ENCODE measurements around the gene B3GALNT1. TPM values are rescaled to one million over a fixed set of nuclear protein-coding genes. Genes with fewer than 3 reads are reported as not detected.

B3GALNT1 gene
- total RNA-seq, result 3.3 TPM in 2 replicates

- peak within 1 kb of the TSS; percentile 1 for H3K27ac Mint-ChIP-seq
- H3K9me3 Mint-ChIP-seq, result peaks cover 5% of the 10 kb centered on the region
- H3K27me3 Mint-ChIP-seq, result peaks cover 20% of the 10 kb centered on the region
- H3K4me1 Mint-ChIP-seq, result peaks cover 15% of the 10 kb centered on the region
- intact Hi-C loops (cut with micrococcal nuclease), result no loop called here
- DNase-seq, result peak; percentile 79
- peak within 1 kb of the TSS; percentile 85 for H3K4me3 Mint-ChIP-seq
- H3K36me3 Mint-ChIP-seq (ENCODE audit: low read depth), result peaks cover 1% of the 10 kb centered on the region
These were observed at the start of gene B3GALNT1 for GRCh38 chr3:161104561-161105551. B3GALNT1 (minus strand) TSS chr3:161105349; CDS start chr3:161086754, 18,595 bp downstream.

- DNase-seq, result no peak
- H3K4me3 Mint-ChIP-seq, result no peak overlapping the region
- no peak overlapping the region for H3K27ac Mint-ChIP-seq
- H3K4me1 Mint-ChIP-seq, result no peaks in the 10 kb centered on the region
- intact Hi-C loops (cut with micrococcal nuclease), result no loop called here
- peaks cover 2% of the 10 kb centered on the region for H3K9me3 Mint-ChIP-seq
- peaks cover 12% of the 10 kb centered on the region for H3K27me3 Mint-ChIP-seq
- H3K36me3 Mint-ChIP-seq (ENCODE audit: low read depth), result no peaks in the 10 kb centered on the region
These were observed 48.3 kb upstream of the B3GALNT1 start for GRCh38 chr3:161153480-161153879.

GRCh38 chr3:161150001-161150525, 44.9 kb upstream of the B3GALNT1 start:
- no peak for DNase-seq
- Mint-ChIP-seq H3K36me3 (ENCODE audit: low read depth) (no peaks in the 10 kb centered on the region), H3K27me3 (peaks cover 10% of the 10 kb centered on the region), H3K27ac (no peak overlapping the region), H3K9me3 (peaks cover 10% of the 10 kb centered on the region), H3K4me1 (no peaks in the 10 kb centered on the region), H3K4me3 (no peak overlapping the region)
- intact Hi-C loops (cut with micrococcal nuclease), result no loop called here

- Mint-ChIP-seq H3K4me3 (no peak overlapping the region), H3K27ac (no peak overlapping the region), H3K36me3 (ENCODE audit: low read depth) (no peaks in the 10 kb centered on the region), H3K9me3 (peaks cover 10% of the 10 kb centered on the region), H3K27me3 (peaks cover 10% of the 10 kb centered on the region), H3K4me1 (no peaks in the 10 kb centered on the region)
- intact Hi-C loops (cut with micrococcal nuclease), result no loop called here
- DNase-seq, result no peak
These were observed 44.4 kb upstream of the B3GALNT1 start for GRCh38 chr3:161149529-161149928.

- intact Hi-C loops (cut with micrococcal nuclease), result no loop called here
These were observed 43.8 kb upstream of the B3GALNT1 start for GRCh38 chr3:161148832-161149475.

GRCh38 chr3:161142486-161142885, 37.3 kb upstream of the B3GALNT1 start:
- intact Hi-C loops (cut with micrococcal nuclease), result no loop called here

More at GRCh38 chr3:161148832-161149475, 43.8 kb upstream of the B3GALNT1 start:
- H3K27ac Mint-ChIP-seq, result no peak overlapping the region
- peaks cover 5% of the 10 kb centered on the region for H3K27me3 Mint-ChIP-seq
- H3K9me3 Mint-ChIP-seq, result peaks cover 10% of the 10 kb centered on the region
- no peaks in the 10 kb centered on the region for H3K36me3 Mint-ChIP-seq (ENCODE audit: low read depth)
- H3K4me1 Mint-ChIP-seq, result no peaks in the 10 kb centered on the region
- H3K4me3 Mint-ChIP-seq, result no peak overlapping the region
- DNase-seq, result no peak

GRCh38 chr3:161139686-161140085, 34.5 kb upstream of the B3GALNT1 start:
- no peaks in the 10 kb centered on the region for H3K27me3 Mint-ChIP-seq
- no peak overlapping the region for H3K4me3 Mint-ChIP-seq
- H3K36me3 Mint-ChIP-seq (ENCODE audit: low read depth), result no peaks in the 10 kb centered on the region
- DNase-seq, result no peak
- intact Hi-C loops (cut with micrococcal nuclease), result no loop called here
- H3K27ac Mint-ChIP-seq, result no peak overlapping the region
- H3K9me3 Mint-ChIP-seq, result peaks cover 3% of the 10 kb centered on the region
- H3K4me1 Mint-ChIP-seq, result no peaks in the 10 kb centered on the region

More at GRCh38 chr3:161142486-161142885, 37.3 kb upstream of the B3GALNT1 start:
- H3K36me3 Mint-ChIP-seq (ENCODE audit: low read depth), result no peaks in the 10 kb centered on the region
- no peak overlapping the region for H3K27ac Mint-ChIP-seq
- no peaks in the 10 kb centered on the region for H3K4me1 Mint-ChIP-seq
- H3K4me3 Mint-ChIP-seq, result no peak overlapping the region
- H3K9me3 Mint-ChIP-seq, result peaks cover 8% of the 10 kb centered on the region
- no peak for DNase-seq
- H3K27me3 Mint-ChIP-seq, result no peaks in the 10 kb centered on the region

GRCh38 chr3:161137260-161137659, 32.1 kb upstream of the B3GALNT1 start:
- Mint-ChIP-seq H3K9me3 (peaks cover 3% of the 10 kb centered on the region), H3K27me3 (no peaks in the 10 kb centered on the region), H3K36me3 (ENCODE audit: low read depth) (no peaks in the 10 kb centered on the region), H3K4me3 (no peak overlapping the region), H3K4me1 (no peaks in the 10 kb centered on the region), H3K27ac (no peak overlapping the region)
- no peak for DNase-seq
- intact Hi-C loops (cut with micrococcal nuclease), result no loop called here

GRCh38 chr3:161132391-161132790, 27.2 kb upstream of the B3GALNT1 start:
- Mint-ChIP-seq H3K4me3 (no peak overlapping the region), H3K27ac (no peak overlapping the region), H3K9me3 (no peaks in the 10 kb centered on the region), H3K4me1 (no peaks in the 10 kb centered on the region), H3K36me3 (ENCODE audit: low read depth) (no peaks in the 10 kb centered on the region), H3K27me3 (peaks cover 3% of the 10 kb centered on the region)
- intact Hi-C loops (cut with micrococcal nuclease), result no loop called here
- DNase-seq, result no peak

GRCh38 chr3:161126495-161126894, 21.3 kb upstream of the B3GALNT1 start:
- Mint-ChIP-seq H3K27me3 (peaks cover 3% of the 10 kb centered on the region), H3K4me3 (no peak overlapping the region), H3K4me1 (no peaks in the 10 kb centered on the region), H3K9me3 (peaks cover 8% of the 10 kb centered on the region), H3K27ac (no peak overlapping the region), H3K36me3 (ENCODE audit: low read depth) (no peaks in the 10 kb centered on the region)
- DNase-seq, result no peak
- intact Hi-C loops (cut with micrococcal nuclease), result no loop called here

GRCh38 chr3:161117646-161118045, 12.5 kb upstream of the B3GALNT1 start:
- Mint-ChIP-seq H3K9me3 (peaks cover 32% of the 10 kb centered on the region), H3K36me3 (ENCODE audit: low read depth) (peaks cover 2% of the 10 kb centered on the region), H3K4me3 (no peak overlapping the region), H3K27me3 (peaks cover 4% of the 10 kb centered on the region), H3K4me1 (no peaks in the 10 kb centered on the region), H3K27ac (no peak overlapping the region)
- DNase-seq, result no peak
- intact Hi-C loops (cut with micrococcal nuclease), result no loop called here

- peaks cover 5% of the 10 kb centered on the region for H3K9me3 Mint-ChIP-seq
- no peak overlapping the region for H3K4me3 Mint-ChIP-seq
- H3K4me1 Mint-ChIP-seq, result peaks cover 15% of the 10 kb centered on the region
- no peak overlapping the region for H3K27ac Mint-ChIP-seq
- peaks cover 1% of the 10 kb centered on the region for H3K36me3 Mint-ChIP-seq (ENCODE audit: low read depth)
- peaks cover 26% of the 10 kb centered on the region for H3K27me3 Mint-ChIP-seq
- no peak for DNase-seq
- intact Hi-C loops (cut with micrococcal nuclease), result no loop called here
These were observed 3.7 kb upstream of the B3GALNT1 start for GRCh38 chr3:161108840-161109239.

GRCh38 chr3:161107311-161107710, 2.2 kb upstream of the B3GALNT1 start:
- intact Hi-C loops (cut with micrococcal nuclease), result no loop called here
- Mint-ChIP-seq H3K4me1 (peaks cover 15% of the 10 kb centered on the region), H3K9me3 (peaks cover 5% of the 10 kb centered on the region), H3K36me3 (ENCODE audit: low read depth) (peaks cover 1% of the 10 kb centered on the region), H3K27ac (no peak overlapping the region), H3K4me3 (no peak overlapping the region), H3K27me3 (peaks cover 26% of the 10 kb centered on the region)
- DNase-seq, result no peak
